HL-60/S4 treated with phorbol 12-myristate 13-acetate at 8.2 ng/mL for 4 days and 3 days (cell line): ENCODE data around the gene PDIA2.
"Not testable (repeated sequence)": the region's sequence is repeated elsewhere in the genome, so short reads cannot be mapped to it uniquely, and the experiment has no call there.

Source experiments
- in situ Hi-C: fragments of 300-500 bp; cut with MboI; formaldehyde crosslinking; loops from 2 replicates; pipeline ENCODE4 v1.15.0; 2022; ENCODE audit warnings: low sequenced_read_pairs

Gene PDIA2

GRCh38 chr16:263182-263774, 19.7 kb upstream of the PDIA2 start:
- in situ Hi-C loops = no loop called here

GRCh38 chr16:263944-264343, 19.0 kb upstream of the PDIA2 start:
- in situ Hi-C loops = no loop called here

GRCh38 chr16:264440-264951, 18.5 kb upstream of the PDIA2 start:
- in situ Hi-C loops = no loop called here

GRCh38 chr16:265002-265529, 17.9 kb upstream of the PDIA2 start:
- in situ Hi-C loops = no loop called here

- in situ Hi-C loops = no loop called here
Observed at GRCh38 chr16:265711-266110, 17.3 kb upstream of the PDIA2 start.

- in situ Hi-C loops = no loop called here
Observed at GRCh38 chr16:266258-267164, 16.5 kb upstream of the PDIA2 start.

- in situ Hi-C loops = not testable (repeated sequence)
Observed at GRCh38 chr16:267562-267961, 15.4 kb upstream of the PDIA2 start.

- in situ Hi-C loops = no loop called here
Observed at GRCh38 chr16:268141-269053, 14.6 kb upstream of the PDIA2 start.

GRCh38 chr16:269061-269796, 13.7 kb upstream of the PDIA2 start:
- in situ Hi-C loops = no loop called here

GRCh38 chr16:270381-271255, 12.3 kb upstream of the PDIA2 start:
- in situ Hi-C loops = no loop called here

GRCh38 chr16:272633-273546, 10.1 kb upstream of the PDIA2 start:
- in situ Hi-C loops = no loop called here

GRCh38 chr16:273547-274421, 9.2 kb upstream of the PDIA2 start:
- in situ Hi-C loops = no loop called here

GRCh38 chr16:275041-275641, 7.8 kb upstream of the PDIA2 start:
- in situ Hi-C loops = no loop called here

GRCh38 chr16:275786-276232, 7.2 kb upstream of the PDIA2 start, which contains the start of gene RGS11:
TSS of gene RGS11 (minus strand) at chr16:275944. CDS start at chr16:275911, 33 bp downstream.
- in situ Hi-C loops = no loop called here

- in situ Hi-C loops = no loop called here
Observed at GRCh38 chr16:276426-277077, 6.4 kb upstream of the PDIA2 start.

GRCh38 chr16:278863-279366, 4.0 kb upstream of the PDIA2 start:
- in situ Hi-C loops = no loop called here
